ENCODE data around the gene G2E3. TPM values are rescaled to one million over a fixed set of nuclear protein-coding genes. Genes with fewer than 3 reads are reported as not detected.

Gene G2E3
- total and polyA plus RNA-seq, 8 donors, result 1.9 to 9.5 (median 6.6) TPM

DNA sequence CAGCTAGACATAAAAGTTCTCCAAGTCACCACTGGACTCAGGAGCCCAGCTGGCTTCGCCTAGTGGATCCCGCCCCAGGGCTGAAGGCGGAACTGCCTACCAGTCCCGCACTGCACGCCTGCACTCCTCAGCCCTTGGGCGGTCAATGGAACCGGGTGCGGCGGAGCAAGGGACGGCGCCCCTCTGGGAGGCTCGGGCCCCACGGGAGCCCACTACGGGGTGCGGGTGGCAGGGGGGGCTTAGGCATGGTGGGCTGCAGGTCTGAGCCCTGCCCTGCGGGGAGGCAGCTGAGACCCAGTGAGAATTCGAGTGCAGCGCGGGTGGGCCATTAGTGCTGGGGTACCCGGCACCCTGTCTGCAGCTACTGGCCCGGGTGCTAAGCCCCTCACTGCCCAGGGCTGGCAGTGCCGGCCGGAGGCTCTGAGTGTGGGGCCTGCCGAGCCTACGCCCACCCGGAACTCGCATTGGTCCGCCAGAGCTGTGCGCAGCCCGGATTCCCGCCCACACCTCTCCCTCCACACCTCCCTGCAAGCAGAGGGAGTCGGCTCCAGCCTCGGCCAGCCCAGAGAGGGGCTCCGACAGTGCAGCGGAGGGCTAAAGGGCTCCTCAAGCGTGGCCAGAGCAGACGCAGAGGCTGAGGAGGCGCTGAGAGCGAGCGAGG, 11.4 kb upstream of the G2E3 start:
- DNase-seq (peak in 1 of 6 donors; percentile 61), FAIRE-seq (no peak), ATAC-seq (no peak)
- H3K9me3 ChIP-seq, result no peaks in the 10 kb centered on the region
- no peaks in the 10 kb centered on the region for H3K36me3 ChIP-seq
- H3K27me3 ChIP-seq, result no peaks in the 10 kb centered on the region
- TF ChIP-seq, protein P1, sequence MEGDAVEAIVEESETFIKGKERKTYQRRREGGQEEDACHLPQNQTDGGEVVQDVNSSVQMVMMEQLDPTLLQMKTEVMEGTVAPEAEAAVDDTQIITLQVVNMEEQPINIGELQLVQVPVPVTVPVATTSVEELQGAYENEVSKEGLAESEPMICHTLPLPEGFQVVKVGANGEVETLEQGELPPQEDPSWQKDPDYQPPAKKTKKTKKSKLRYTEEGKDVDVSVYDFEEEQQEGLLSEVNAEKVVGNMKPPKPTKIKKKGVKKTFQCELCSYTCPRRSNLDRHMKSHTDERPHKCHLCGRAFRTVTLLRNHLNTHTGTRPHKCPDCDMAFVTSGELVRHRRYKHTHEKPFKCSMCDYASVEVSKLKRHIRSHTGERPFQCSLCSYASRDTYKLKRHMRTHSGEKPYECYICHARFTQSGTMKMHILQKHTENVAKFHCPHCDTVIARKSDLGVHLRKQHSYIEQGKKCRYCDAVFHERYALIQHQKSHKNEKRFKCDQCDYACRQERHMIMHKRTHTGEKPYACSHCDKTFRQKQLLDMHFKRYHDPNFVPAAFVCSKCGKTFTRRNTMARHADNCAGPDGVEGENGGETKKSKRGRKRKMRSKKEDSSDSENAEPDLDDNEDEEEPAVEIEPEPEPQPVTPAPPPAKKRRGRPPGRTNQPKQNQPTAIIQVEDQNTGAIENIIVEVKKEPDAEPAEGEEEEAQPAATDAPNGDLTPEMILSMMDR (IDR thresholded peaks at IDR 0.05), result no peak
- intact Hi-C loops (cut with DNase I), result no loop called here
- WGBS, 2 donors, result 96% methylated on average over 36 to 40 of the region's 40 CpGs
- peaks cover 0 to 7% (median 0%) of the 10 kb centered on the region in 3 donors for H3K4me1 ChIP-seq
- no peak overlapping the region for H3K4me3 ChIP-seq
- no peak overlapping the region for H3K27ac ChIP-seq

DNA sequence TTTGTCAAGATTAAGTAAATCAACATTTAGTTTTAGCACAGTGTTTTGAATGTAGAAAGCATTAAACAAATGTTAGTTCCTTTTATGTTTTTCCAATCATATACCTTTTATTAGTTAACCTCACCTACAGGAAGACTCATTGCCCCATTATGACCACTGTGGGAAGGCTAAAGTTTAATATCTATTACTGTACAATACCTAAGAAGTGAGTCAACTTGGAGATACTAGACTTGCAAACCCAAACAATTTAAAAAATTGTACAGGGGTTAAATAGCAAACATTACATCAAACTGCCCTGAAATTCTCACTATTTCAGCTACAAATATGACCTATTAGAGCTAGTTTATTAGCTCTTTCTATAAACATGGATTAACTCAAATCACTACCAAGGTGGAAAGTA, 8.6 kb upstream of the G2E3 start:
- no peaks in the 10 kb centered on the region for H3K9me3 ChIP-seq
- no peak overlapping the region for H3K4me3 ChIP-seq
- peaks cover 0 to 7% (median 0%) of the 10 kb centered on the region in 3 donors for H3K4me1 ChIP-seq
- FAIRE-seq (no peak), ATAC-seq (no peak), DNase-seq (no peak)
- no peaks in the 10 kb centered on the region for H3K36me3 ChIP-seq
- intact Hi-C loops (cut with DNase I), result no loop called here
- TF ChIP-seq, protein P1 (IDR thresholded peaks at IDR 0.05), result no peak
- H3K27ac ChIP-seq, result no peak overlapping the region
- no peaks in the 10 kb centered on the region for H3K27me3 ChIP-seq

DNA sequence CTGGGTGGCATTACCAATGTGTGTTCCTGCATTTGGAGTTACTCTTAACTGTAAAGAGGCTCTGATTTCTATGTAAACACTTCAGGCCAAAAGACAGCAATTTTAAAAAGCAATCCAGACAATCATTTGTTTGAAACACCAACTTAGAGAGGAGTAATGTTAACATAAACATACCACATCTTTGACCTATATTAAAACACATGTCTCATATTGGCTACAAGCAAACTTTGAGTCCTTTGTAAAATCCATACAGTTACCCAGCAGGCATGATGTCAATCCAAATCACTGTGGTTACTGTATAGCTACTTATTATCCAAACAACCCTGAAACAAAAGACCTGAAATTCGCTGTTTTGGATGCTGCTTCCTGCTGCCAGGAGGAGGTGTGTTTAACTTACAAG, 7.5 kb upstream of the G2E3 start:
- no peak for ATAC-seq

DNA sequence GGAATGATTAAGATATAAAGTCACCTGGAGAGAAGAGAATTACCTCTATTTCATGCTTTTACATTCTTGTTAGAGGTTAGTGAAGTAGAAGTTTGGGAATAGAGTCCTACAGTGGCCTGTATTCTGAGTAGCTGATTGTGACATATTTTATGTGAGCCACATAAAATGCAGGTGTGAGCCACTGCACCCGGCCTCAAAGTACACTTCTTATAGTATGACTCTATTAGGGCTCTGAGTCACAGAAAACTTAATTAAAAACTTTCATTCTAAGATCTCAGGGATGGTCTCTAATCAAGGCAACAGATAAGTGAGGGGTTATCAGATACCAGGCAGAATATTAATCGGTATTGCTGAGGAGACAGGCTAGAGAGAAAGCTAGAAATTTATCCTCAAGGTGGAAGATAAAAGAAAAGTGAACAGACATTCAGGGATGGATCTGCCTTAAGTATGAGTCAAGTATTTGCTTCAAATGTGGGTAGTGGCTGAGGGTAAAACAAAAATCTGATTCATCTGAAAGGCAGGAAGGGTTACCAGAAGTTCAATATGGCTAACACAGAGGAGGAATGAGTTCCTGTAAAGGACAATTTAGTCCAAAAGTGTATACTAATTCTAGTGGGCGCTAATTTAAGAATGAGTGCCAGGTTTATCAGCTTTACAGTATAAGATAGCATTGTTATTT, 5.5 kb upstream of the G2E3 start:
- Histone ChIP-seq H3K9me3 (no peaks in the 10 kb centered on the region), H3K4me3 (no peak overlapping the region), H3K36me3 (no peaks in the 10 kb centered on the region), H3K4me1 (peaks cover 0 to 7% (median 0%) of the 10 kb centered on the region in 3 donors), H3K27ac (no peak overlapping the region), H3K27me3 (no peaks in the 10 kb centered on the region)
- DNase-seq, result no peak
- ATAC-seq, result no peak
- TF ChIP-seq, protein P1 (IDR thresholded peaks at IDR 0.05), result no peak
- intact Hi-C loops (cut with DNase I), result no loop called here
- WGBS, 2 donors, result 86 to 91% methylated on average over 3 of the region's 3 CpGs
- no peak for FAIRE-seq

More for the DNA sequence above, 7.5 kb upstream of the G2E3 start:
- H3K4me3 ChIP-seq, result no peak overlapping the region
- H3K9me3 ChIP-seq, result no peaks in the 10 kb centered on the region
- intact Hi-C loops (cut with DNase I), result no loop called here
- H3K4me1 ChIP-seq, result peaks cover 0 to 7% (median 0%) of the 10 kb centered on the region in 3 donors
- no peaks in the 10 kb centered on the region for H3K36me3 ChIP-seq
- DNase-seq (no peak), FAIRE-seq (no peak)
- H3K27me3 ChIP-seq, result no peaks in the 10 kb centered on the region
- TF ChIP-seq, protein P1 (IDR thresholded peaks at IDR 0.05), result no peak
- no peak overlapping the region for H3K27ac ChIP-seq
- WGBS, 2 donors, result 67 to 79% methylated on average over 1 of the region's 1 CpG

DNA sequence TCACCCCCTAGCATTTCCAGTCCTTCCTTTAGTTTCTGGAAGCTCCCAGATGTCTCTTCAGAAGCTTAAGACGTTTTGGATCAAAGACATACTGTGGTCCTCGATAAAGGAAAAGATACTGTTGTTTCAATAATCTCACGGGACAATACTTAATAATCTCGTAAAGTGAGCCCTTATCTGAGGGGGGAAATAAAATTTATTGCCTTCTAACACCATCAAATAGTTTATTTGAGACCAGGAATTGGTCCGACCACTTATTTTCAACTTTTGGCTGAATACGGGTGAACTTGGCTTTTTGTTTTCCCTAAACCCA, 640 bp upstream of the G2E3 start:
- H3K27ac ChIP-seq, result peak overlapping the region; percentile 50 to 81 (median 67)
- intact Hi-C loops (cut with DNase I), result no loop called here
- peak overlapping the region; percentile 74 to 91 (median 80) for H3K4me3 ChIP-seq
- TF ChIP-seq, protein P1 (IDR thresholded peaks at IDR 0.05), result no peak
- no peaks in the 10 kb centered on the region for H3K9me3 ChIP-seq
- peaks cover 0 to 9% (median 8%) of the 10 kb centered on the region in 3 donors for H3K4me1 ChIP-seq
- ATAC-seq, result peak in 1 of 4 donors; percentile 3
- FAIRE-seq, result no peak
- DNase-seq, result no peak
- H3K36me3 ChIP-seq, result no peaks in the 10 kb centered on the region
- no peaks in the 10 kb centered on the region for H3K27me3 ChIP-seq
- WGBS, 2 donors, result 17 to 23% methylated on average over 6 of the region's 6 CpGs
